Measurements from ENCODE around the gene UQCRFS1. TPM values are rescaled to one million over a fixed set of nuclear protein-coding genes. Genes with fewer than 3 reads are reported as not detected.

The UQCRFS1 gene
- total RNA-seq, 3 donors from 2014 or later (not counting 1 experiment from before 2014, with no cell fraction given): 21.8 to 26.8 (median 23.9) TPM

- WGBS (ENCODE audit: insufficient coverage): 79% methylated on average over 7 of the region's 7 CpGs
- intact Hi-C loops (cut with micrococcal nuclease): loop anchor here (10.0 kb wide), 1 partner anchor 597 kb away; the partner anchor contains the start of gene CCNE1
- peaks cover 27 to 31% of the 10 kb centered on the region in 2 donors for H3K27me3 Mint-ChIP-seq (ENCODE audit: low read depth in 2 of 2)
Observed at GRCh38 chr19:29217616-29218015, 4.7 kb upstream of the UQCRFS1 start.

DNA sequence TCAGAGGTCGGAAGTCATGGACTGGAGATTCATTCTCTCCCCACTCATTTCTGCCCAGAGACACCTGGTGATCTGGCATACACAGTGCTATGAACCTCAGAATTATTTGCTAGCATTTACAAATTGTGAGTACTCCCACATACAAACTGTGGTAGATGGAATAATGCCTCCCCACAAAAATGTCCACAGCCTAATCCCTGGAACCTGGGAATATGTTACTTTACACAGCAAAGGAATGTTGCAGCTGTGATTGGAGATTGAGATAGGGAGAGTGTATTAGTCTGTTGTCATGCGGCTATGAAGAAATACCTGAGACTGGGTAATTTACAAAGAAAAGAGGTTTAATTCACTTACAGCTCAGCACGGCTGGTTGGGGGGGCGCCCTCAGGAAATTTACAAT, 3.1 kb upstream of the UQCRFS1 start:
- Mint-ChIP-seq H3K9me3 (peaks cover 2 to 3% of the 10 kb centered on the region in 2 donors), H3K36me3 (peaks cover 6% of the 10 kb centered on the region), H3K27me3 (ENCODE audit: low read depth in 2 of 2) (peaks cover 17 to 22% of the 10 kb centered on the region in 2 donors), H3K4me1 (peaks cover 21 to 22% of the 10 kb centered on the region in 2 donors), H3K27ac (no peak overlapping the region), H3K4me3 (no peak overlapping the region)
- intact Hi-C loops (cut with micrococcal nuclease): loop anchor here (10.0 kb wide), 1 partner anchor 599 kb away; the partner anchor contains the start of gene CCNE1
- Histone ChIP-seq H3K36me3 (ENCODE audit: control insufficient read depth, insufficient read depth, low read length) (no peaks in the 10 kb centered on the region), H3K4me1 (ENCODE audit: control insufficient read depth, insufficient read depth, low read length) (peaks cover 9% of the 10 kb centered on the region), H3K9me3 (ENCODE audit: control insufficient read depth, insufficient read depth, low read length) (no peaks in the 10 kb centered on the region), H3K4me3 (ENCODE audit: low read length) (no peak overlapping the region), H3K27me3 (ENCODE audit: control insufficient read depth, insufficient read depth, low read length) (no peaks in the 10 kb centered on the region), H3K27ac (ENCODE audit: low read length) (no peak overlapping the region)
- 92% methylated on average over 4 of the region's 4 CpGs for WGBS (ENCODE audit: insufficient coverage)
- ATAC-seq (no peak), DNase-seq (no peak)
- TF ChIP-seq, protein P1, sequence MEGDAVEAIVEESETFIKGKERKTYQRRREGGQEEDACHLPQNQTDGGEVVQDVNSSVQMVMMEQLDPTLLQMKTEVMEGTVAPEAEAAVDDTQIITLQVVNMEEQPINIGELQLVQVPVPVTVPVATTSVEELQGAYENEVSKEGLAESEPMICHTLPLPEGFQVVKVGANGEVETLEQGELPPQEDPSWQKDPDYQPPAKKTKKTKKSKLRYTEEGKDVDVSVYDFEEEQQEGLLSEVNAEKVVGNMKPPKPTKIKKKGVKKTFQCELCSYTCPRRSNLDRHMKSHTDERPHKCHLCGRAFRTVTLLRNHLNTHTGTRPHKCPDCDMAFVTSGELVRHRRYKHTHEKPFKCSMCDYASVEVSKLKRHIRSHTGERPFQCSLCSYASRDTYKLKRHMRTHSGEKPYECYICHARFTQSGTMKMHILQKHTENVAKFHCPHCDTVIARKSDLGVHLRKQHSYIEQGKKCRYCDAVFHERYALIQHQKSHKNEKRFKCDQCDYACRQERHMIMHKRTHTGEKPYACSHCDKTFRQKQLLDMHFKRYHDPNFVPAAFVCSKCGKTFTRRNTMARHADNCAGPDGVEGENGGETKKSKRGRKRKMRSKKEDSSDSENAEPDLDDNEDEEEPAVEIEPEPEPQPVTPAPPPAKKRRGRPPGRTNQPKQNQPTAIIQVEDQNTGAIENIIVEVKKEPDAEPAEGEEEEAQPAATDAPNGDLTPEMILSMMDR (IDR thresholded peaks at IDR 0.05): no peak

More at GRCh38 chr19:29217616-29218015, 4.7 kb upstream of the UQCRFS1 start:
- Histone ChIP-seq H3K27me3 (ENCODE audit: control insufficient read depth, insufficient read depth, low read length) (no peaks in the 10 kb centered on the region), H3K4me3 (ENCODE audit: low read length) (no peak overlapping the region), H3K36me3 (ENCODE audit: control insufficient read depth, insufficient read depth, low read length) (no peaks in the 10 kb centered on the region), H3K27ac (ENCODE audit: low read length) (no peak overlapping the region), H3K9me3 (ENCODE audit: control insufficient read depth, insufficient read depth, low read length) (no peaks in the 10 kb centered on the region), H3K4me1 (ENCODE audit: control insufficient read depth, insufficient read depth, low read length) (no peaks in the 10 kb centered on the region)
- H3K4me1 Mint-ChIP-seq: peaks cover 6 to 7% of the 10 kb centered on the region in 2 donors
- H3K27ac Mint-ChIP-seq: no peak overlapping the region
- ATAC-seq (no peak), DNase-seq (no peak)
- no peak overlapping the region for H3K4me3 Mint-ChIP-seq
- no peaks in the 10 kb centered on the region for H3K9me3 Mint-ChIP-seq
- TF ChIP-seq, protein P1 (IDR thresholded peaks at IDR 0.05): no peak
- no peaks in the 10 kb centered on the region for H3K36me3 Mint-ChIP-seq

GRCh38 chr19:29215322-29215845, 2.4 kb upstream of the UQCRFS1 start:
- TF ChIP-seq, protein P1 (IDR thresholded peaks at IDR 0.05): no peak
- H3K4me3 Mint-ChIP-seq: no peak overlapping the region
- intact Hi-C loops (cut with micrococcal nuclease): loop anchor here (10.0 kb wide), 1 partner anchor 599 kb away; the partner anchor contains the start of gene CCNE1

More at GRCh38 chr19:29215322-29215845, 2.4 kb upstream of the UQCRFS1 start:
- H3K4me3 ChIP-seq (ENCODE audit: low read length): no peak overlapping the region
- no peak overlapping the region for H3K27ac ChIP-seq (ENCODE audit: low read length)
- peaks cover 9% of the 10 kb centered on the region for H3K4me1 ChIP-seq (ENCODE audit: control insufficient read depth, insufficient read depth, low read length)
- no peaks in the 10 kb centered on the region for H3K36me3 ChIP-seq (ENCODE audit: control insufficient read depth, insufficient read depth, low read length)
- DNase-seq (no peak), ATAC-seq (no peak)
- Mint-ChIP-seq H3K27ac (peak overlapping the region in 1 of 2 donors; percentile 88), H3K27me3 (ENCODE audit: low read depth in 2 of 2) (peaks cover 12 to 19% of the 10 kb centered on the region in 2 donors), H3K4me1 (peaks cover 24 to 29% of the 10 kb centered on the region in 2 donors), H3K9me3 (peaks cover 2 to 3% of the 10 kb centered on the region in 2 donors), H3K36me3 (peaks cover 7% of the 10 kb centered on the region)
- WGBS (ENCODE audit: insufficient coverage): 87% methylated on average over 7 of the region's 7 CpGs
- no peaks in the 10 kb centered on the region for H3K27me3 ChIP-seq (ENCODE audit: control insufficient read depth, insufficient read depth, low read length)
- H3K9me3 ChIP-seq (ENCODE audit: control insufficient read depth, insufficient read depth, low read length): no peaks in the 10 kb centered on the region

Data from natural killer cell (primary cell).